ENCODE data around the gene PPFIA2.

PPFIA2 gene

GRCh38 chr12:81354327-81354932, 404.7 kb downstream of the PPFIA2 start:
- DNase-seq (ENCODE audit: low read depth in 2 of 2) = no peak

GRCh38 chr12:81350309-81350708, 408.8 kb downstream of the PPFIA2 start:
- DNase-seq (ENCODE audit: low read depth in 2 of 2) = no peak

GRCh38 chr12:81347404-81347803, 411.7 kb downstream of the PPFIA2 start:
- DNase-seq (ENCODE audit: low read depth in 2 of 2) = no peak

GRCh38 chr12:81340910-81341309, 418.2 kb downstream of the PPFIA2 start:
- no peak for DNase-seq (ENCODE audit: low read depth in 2 of 2)

- DNase-seq (ENCODE audit: low read depth in 2 of 2) = no peak
Measured at GRCh38 chr12:81339071-81339470, 420.1 kb downstream of the PPFIA2 start.

- DNase-seq (ENCODE audit: low read depth in 2 of 2) = no peak
Measured at GRCh38 chr12:81337886-81338285, 421.3 kb downstream of the PPFIA2 start.

GRCh38 chr12:81333812-81334211, 425.3 kb downstream of the PPFIA2 start:
- DNase-seq (ENCODE audit: low read depth in 2 of 2) = no peak

GRCh38 chr12:81332054-81332453, 427.1 kb downstream of the PPFIA2 start:
- no peak for DNase-seq (ENCODE audit: low read depth in 2 of 2)

- DNase-seq (ENCODE audit: low read depth in 2 of 2) = no peak
Measured at GRCh38 chr12:81330480-81330879, 428.7 kb downstream of the PPFIA2 start.

GRCh38 chr12:81329085-81329484, 430.1 kb downstream of the PPFIA2 start:
- no peak for DNase-seq (ENCODE audit: low read depth in 2 of 2)

GRCh38 chr12:81327425-81327824, 431.7 kb downstream of the PPFIA2 start:
- DNase-seq (ENCODE audit: low read depth in 2 of 2) = no peak

- DNase-seq (ENCODE audit: low read depth in 2 of 2) = no peak
Measured at GRCh38 chr12:81325086-81325485, 434.1 kb downstream of the PPFIA2 start.

- DNase-seq (ENCODE audit: low read depth in 2 of 2) = no peak
Measured at GRCh38 chr12:81314903-81315531, 444.1 kb downstream of the PPFIA2 start.

GRCh38 chr12:81303935-81304334, 455.2 kb downstream of the PPFIA2 start:
- DNase-seq (ENCODE audit: low read depth in 2 of 2) = no peak

- DNase-seq (ENCODE audit: low read depth in 2 of 2) = no peak
Measured at GRCh38 chr12:81300454-81300853, 458.7 kb downstream of the PPFIA2 start.

- no peak for DNase-seq (ENCODE audit: low read depth in 2 of 2)
Measured at GRCh38 chr12:81297601-81298000, 461.5 kb downstream of the PPFIA2 start.

- no peak for DNase-seq (ENCODE audit: low read depth in 2 of 2)
Measured at GRCh38 chr12:81296556-81297305, 462.4 kb downstream of the PPFIA2 start.

- no peak for DNase-seq (ENCODE audit: low read depth in 2 of 2)
Measured at GRCh38 chr12:81295251-81295650, 463.9 kb downstream of the PPFIA2 start.

- no peak for DNase-seq (ENCODE audit: low read depth in 2 of 2)
Measured at GRCh38 chr12:81294325-81295190, 464.6 kb downstream of the PPFIA2 start.

- DNase-seq (ENCODE audit: low read depth in 2 of 2) = no peak
Measured at GRCh38 chr12:81288651-81289050, 470.5 kb downstream of the PPFIA2 start.

- DNase-seq (ENCODE audit: low read depth in 2 of 2) = no peak
Measured at GRCh38 chr12:81284137-81284536, 475.0 kb downstream of the PPFIA2 start.

All from stimulated activated CD4-positive, alpha-beta T cell treated with anti-CD3 and anti-CD28 coated beads, Interleukin-4, amount 100 ng/mL, for 48 hours (primary cell).